ENCODE results near the gene HEY2. TPM values are rescaled to one million over a fixed set of nuclear protein-coding genes. Genes with fewer than 3 reads are reported as not detected.
"Not testable (repeated sequence)": the region's sequence is repeated elsewhere in the genome, so short reads cannot be mapped to it uniquely, and the experiment has no call there.

The HEY2 gene
- total RNA-seq (2014; rRNA removed; shearing (Covaris generic)): 19.3 and 30.4 TPM in 2 replicates

DNA sequence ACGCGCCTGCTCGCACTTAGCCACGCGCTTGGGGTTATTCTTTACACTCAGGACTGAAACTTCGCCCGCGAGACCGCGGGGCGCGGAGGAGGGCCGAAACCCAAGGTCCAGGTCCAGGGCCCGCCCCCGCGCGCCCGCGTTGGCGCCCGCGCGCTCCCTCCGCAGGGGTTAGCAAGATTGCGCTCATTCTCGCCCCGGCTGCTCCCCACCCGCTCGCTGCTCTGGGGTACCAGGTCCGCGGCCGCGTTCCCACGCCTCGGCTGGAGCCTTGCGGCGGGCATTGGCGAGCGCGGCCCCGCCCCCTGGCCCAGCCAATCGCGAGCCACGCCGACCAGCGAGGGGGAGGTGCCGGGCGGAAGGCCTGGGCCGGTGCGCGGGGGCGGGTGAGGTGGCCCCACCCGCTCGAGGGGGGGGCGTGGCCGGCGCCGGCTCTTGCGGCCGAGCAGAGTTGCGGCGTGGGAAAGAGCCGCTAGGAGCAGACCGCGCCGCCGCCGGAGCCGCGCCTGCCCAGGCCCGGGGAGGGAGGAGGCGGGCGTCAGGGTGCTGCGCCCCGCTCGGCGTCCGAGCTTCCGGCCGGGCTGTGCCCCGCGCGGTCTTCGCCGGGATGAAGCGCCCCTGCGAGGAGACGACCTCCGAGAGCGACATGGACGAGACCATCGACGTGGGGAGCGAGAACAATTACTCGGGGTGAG, at the start of gene HEY2:
Gene HEY2, plus strand, starts transcription at position 460 of the 692 bp plus-strand sequence. Its CDS starts 145 bp downstream, at position 605.
- DNase-seq: peak; percentile 97
- Histone ChIP-seq H3K27me3 (ENCODE audit: control insufficient read depth, insufficient read depth, low read length) (peaks cover 14% of the 10 kb centered on the region), H3K4me3 (ENCODE audit: insufficient read depth, low read depth, low read length) (peak within 1 kb of the TSS; percentile 90), H3K36me3 (replicated peaks; ENCODE audit: control insufficient read depth, insufficient read depth, low read length) (no peaks in the 10 kb centered on the region; the same call in 1 of the 2 replicates)

DNA sequence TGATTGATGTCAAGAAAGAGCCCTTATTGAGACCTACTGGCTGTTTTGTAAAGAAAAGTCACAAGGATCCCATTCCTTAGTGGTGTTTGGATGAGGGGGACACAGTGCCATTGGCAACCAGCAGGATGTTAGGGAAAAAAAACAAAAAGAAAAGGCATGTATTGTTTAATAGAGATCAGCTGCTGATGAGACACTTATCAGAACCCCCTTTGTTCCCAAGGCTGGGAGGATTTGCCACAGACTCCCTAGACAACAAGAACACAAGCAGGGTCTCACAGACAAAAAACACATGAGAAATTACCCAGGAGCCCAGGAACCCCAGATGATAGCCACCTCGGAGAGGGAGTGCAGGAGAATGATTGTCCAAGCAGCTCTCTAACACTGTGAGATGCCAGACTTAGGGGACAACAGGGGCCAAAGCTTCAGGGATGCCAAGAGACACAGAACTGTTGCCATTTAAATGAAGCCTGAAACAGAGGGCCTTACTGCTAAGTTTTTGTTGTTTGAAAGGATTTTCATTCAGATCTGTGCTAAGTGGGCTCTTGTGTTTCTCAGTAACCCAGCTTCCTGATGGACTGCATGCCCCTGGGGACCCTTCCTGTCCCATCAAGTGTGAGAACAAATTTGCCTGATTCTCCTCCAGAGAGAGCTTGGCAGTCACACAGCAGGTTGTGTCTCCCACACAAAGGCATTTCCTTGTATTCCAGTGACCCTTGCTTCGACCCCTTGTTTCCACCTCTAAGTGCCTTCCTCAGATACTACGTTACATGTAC, 48.7 kb upstream of the HEY2 start:
- no peak overlapping the region for H3K4me3 ChIP-seq (ENCODE audit: insufficient read depth, low read depth, low read length)
- peak; percentile 4 for DNase-seq
- H3K36me3 ChIP-seq (replicated peaks; ENCODE audit: control insufficient read depth, insufficient read depth, low read length): peaks cover 11% of the 10 kb centered on the region
- no peaks in the 10 kb centered on the region for H3K27me3 ChIP-seq (ENCODE audit: control insufficient read depth, insufficient read depth, low read length)

DNA sequence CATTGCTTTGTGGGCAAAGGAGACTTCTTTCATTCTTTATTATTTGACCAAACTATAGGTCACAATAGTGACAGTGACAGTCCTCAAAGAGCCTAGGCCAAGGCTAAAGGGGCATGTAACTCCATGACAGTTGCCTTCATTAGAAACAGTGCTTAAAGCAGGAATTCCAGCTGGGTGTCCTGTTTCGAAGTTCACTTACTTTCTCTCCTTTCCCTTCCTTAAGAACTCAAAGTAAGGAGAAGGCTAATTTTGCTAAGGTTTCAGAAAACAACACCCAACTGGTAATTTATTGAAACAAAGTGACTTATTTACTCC, 48.1 kb upstream of the HEY2 start:
- Histone ChIP-seq H3K4me3 (ENCODE audit: insufficient read depth, low read depth, low read length) (no peak overlapping the region), H3K27me3 (ENCODE audit: control insufficient read depth, insufficient read depth, low read length) (no peaks in the 10 kb centered on the region), H3K36me3 (replicated peaks; ENCODE audit: control insufficient read depth, insufficient read depth, low read length) (peaks cover 9% of the 10 kb centered on the region)
- no peak for DNase-seq

DNA sequence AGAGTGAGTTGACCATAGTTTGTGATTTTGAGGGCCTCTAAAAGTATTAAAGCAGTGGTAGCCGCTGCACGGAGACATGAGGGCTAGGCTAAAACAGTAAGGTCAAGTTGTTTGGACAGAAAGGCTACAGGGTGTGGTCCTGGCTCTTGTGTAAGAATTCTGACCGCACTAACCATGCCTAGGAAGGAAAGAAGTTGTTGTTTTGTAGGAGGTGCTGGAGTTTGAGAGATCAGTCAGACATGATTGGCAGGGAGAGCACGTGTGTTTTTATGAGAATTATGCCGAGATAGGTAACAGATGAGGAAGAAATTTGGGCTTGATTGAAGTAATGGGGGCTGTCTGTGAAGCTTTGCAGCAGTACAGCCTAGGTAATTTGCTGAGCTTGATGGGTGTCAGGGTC, 45.5 kb upstream of the HEY2 start:
- H3K4me3 ChIP-seq (ENCODE audit: insufficient read depth, low read depth, low read length): peak overlapping the region; percentile 30
- H3K27me3 ChIP-seq (ENCODE audit: control insufficient read depth, insufficient read depth, low read length); H3K36me3 ChIP-seq (replicated peaks; ENCODE audit: control insufficient read depth, insufficient read depth, low read length); DNase-seq: not testable (repeated sequence)

DNA sequence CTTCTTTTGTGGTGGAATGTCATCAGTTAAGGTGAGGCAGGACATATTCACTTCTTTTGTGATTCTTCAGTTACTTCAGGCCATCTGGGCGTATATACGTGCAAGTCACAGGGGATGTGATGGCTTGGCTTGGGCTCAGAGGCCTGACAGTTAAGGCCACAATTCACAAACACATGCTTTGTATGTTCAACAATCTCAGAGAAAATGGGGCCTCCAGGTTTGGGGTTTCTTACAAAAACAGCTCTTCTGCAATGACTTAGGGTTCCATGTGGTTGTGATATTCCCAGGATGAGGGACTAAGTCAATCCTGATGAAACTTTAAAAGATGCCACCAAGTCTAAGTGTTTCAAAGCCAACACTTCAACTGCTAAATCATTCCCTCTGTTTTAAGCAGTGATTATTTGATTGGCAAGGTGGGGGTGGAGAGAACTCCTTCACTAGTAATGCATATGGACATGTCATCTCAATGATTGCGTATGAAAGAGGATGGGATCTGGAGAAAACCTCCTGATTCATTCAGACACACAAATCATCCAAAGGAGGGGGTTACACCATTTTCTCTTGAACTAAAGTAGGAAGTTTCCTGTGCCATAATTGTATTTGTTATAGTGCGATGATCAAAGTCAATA, 41.7 kb upstream of the HEY2 start:
- peaks cover 3% of the 10 kb centered on the region for H3K36me3 ChIP-seq (replicated peaks; ENCODE audit: control insufficient read depth, insufficient read depth, low read length)
- no peak for DNase-seq
- no peak overlapping the region for H3K4me3 ChIP-seq (ENCODE audit: insufficient read depth, low read depth, low read length)
- H3K27me3 ChIP-seq (ENCODE audit: control insufficient read depth, insufficient read depth, low read length): no peaks in the 10 kb centered on the region

DNA sequence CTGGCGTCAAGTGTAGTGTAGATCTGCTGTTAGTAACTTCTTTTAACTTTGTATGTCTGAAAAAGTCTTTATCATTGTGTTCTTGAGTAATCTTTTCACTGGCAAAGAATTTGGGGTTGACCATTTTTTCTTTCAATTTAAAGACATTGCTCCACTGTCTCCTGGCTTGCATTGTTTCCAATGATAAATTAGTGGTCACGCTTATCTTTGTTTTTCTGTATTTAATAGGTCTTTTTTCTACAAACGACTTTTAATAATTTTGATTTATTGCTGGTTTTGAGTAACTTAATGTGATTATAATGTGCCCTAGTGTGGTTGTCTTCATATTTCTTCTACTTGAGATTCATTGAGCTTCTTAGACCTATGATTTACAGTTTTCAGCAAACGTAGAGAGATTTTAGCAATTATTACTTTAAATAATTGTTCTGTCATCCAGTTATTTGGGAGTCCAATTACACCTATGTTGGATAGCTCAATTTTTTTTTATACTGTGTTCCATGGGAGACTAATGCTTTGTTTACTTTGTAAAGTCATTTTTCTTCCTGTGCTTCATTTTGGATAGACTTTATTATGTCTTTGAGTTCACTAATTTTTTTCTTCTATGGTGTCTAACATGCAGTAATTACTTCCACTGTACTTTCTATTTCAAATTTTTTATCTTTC, 38.3 kb upstream of the HEY2 start:
- no peak for DNase-seq
- no peaks in the 10 kb centered on the region for H3K27me3 ChIP-seq (ENCODE audit: control insufficient read depth, insufficient read depth, low read length)
- no peaks in the 10 kb centered on the region; the same call in 1 of the 2 replicates for H3K36me3 ChIP-seq (replicated peaks; ENCODE audit: control insufficient read depth, insufficient read depth, low read length)
- no peak overlapping the region for H3K4me3 ChIP-seq (ENCODE audit: insufficient read depth, low read depth, low read length)

DNA sequence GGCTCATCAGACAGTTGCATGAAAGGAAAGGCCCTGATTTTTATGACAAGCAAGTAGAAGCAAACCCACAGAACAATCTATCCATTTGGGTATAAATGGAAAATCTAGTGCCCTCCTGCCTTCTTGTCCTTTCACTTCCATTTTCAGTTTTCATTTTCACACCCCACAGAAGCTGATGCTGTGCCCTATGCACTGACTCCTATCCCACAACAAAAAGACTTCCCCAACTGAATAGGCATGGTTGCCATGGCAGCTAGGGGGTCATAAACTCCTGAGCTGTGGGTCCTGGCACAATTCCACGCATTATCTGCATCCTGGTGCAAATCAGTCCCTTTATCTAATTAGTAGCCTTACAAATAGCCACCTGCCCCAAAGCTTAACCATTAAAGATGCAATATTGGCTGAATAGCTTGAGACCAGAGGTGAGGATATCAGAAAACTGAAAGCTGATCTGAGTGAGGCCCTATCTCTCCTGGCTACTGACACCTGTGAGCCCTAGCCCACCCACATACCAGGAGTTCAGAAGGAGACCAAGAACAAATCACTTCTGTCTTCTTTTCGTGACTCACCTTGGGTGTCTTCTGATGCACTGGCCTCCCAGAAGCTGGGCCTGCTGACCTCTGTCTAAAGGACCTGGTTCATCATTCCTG, 34.9 kb upstream of the HEY2 start:
- Histone ChIP-seq H3K36me3 (replicated peaks; ENCODE audit: control insufficient read depth, insufficient read depth, low read length) (no peaks in the 10 kb centered on the region), H3K4me3 (ENCODE audit: insufficient read depth, low read depth, low read length) (no peak overlapping the region), H3K27me3 (ENCODE audit: control insufficient read depth, insufficient read depth, low read length) (no peaks in the 10 kb centered on the region)
- no peak for DNase-seq

DNA sequence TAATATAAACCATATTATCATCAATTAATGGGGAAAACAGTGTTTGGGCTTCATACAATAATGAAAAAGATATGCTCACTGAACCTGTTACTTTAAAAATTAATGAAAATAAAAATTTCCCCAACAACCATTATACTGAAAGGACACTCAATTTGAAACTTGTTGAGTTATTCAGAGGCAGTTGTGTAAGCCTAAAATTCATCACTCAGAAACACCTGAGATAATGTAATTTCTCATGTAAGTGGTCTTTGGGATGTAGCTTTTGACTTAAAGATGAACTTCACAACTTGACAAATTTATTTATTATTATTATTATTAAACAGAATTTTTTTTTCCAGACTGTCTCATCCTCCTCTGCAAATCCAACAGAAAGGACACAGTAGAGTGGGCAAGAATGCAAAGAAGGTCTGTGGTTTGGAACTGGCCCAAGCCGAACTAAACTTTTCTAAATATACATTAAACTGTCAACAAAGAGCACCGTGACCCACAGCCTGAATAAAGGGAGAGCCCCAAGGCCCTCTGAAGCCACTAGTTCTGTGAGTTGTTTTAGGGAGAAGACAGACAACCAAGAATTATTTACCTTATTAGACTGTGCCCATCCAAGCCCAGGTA, 32.2 kb upstream of the HEY2 start:
- H3K36me3 ChIP-seq (replicated peaks; ENCODE audit: control insufficient read depth, insufficient read depth, low read length): no peaks in the 10 kb centered on the region
- no peak overlapping the region for H3K4me3 ChIP-seq (ENCODE audit: insufficient read depth, low read depth, low read length)

DNA sequence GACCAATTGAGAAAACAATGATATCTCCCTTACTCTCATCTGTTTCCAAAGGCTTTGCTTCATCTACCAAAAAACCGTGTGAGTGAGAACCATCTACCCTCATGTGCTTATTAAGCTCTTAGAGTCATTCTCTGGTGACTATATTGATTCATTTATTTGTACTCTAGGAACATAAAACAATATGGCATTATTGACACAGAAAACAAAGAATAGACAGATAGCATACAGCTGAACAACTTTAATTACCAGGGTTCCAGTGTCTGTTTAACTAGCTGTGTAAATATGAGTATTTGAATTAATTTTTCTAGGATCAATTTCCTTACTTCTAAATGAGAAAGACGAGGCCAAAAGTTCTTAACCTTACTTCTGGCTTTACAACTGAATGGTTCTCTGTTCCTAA, 31.3 kb upstream of the HEY2 start:
- DNase-seq: no peak
- Histone ChIP-seq H3K36me3 (replicated peaks; ENCODE audit: control insufficient read depth, insufficient read depth, low read length) (no peaks in the 10 kb centered on the region), H3K4me3 (ENCODE audit: insufficient read depth, low read depth, low read length) (no peak overlapping the region), H3K27me3 (ENCODE audit: control insufficient read depth, insufficient read depth, low read length) (no peaks in the 10 kb centered on the region)

More for the DNA sequence above, 32.2 kb upstream of the HEY2 start:
- H3K27me3 ChIP-seq (ENCODE audit: control insufficient read depth, insufficient read depth, low read length): no peaks in the 10 kb centered on the region
- DNase-seq: no peak

DNA sequence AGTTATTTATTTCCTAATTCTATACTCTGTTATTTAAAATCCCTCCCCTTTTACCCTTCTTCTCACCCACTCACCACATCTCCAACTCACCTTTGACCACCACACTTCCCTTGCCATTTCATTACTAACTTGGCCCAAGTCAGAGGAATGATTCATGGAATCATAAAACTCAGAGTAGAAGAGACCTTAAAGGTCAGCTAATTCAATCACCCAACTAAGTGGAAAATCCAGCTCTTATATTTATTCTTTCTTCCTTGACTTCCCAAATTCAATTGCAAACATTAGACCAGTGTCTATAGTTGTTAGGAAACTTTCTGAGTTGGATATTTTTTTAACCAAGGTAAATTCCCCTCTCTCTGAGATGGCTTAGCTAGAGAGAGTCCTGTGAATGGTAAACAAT, 26.5 kb upstream of the HEY2 start:
- no peak overlapping the region for H3K4me3 ChIP-seq (ENCODE audit: insufficient read depth, low read depth, low read length)
- H3K36me3 ChIP-seq (replicated peaks; ENCODE audit: control insufficient read depth, insufficient read depth, low read length): no peaks in the 10 kb centered on the region
- DNase-seq: no peak
- no peaks in the 10 kb centered on the region for H3K27me3 ChIP-seq (ENCODE audit: control insufficient read depth, insufficient read depth, low read length)

DNA sequence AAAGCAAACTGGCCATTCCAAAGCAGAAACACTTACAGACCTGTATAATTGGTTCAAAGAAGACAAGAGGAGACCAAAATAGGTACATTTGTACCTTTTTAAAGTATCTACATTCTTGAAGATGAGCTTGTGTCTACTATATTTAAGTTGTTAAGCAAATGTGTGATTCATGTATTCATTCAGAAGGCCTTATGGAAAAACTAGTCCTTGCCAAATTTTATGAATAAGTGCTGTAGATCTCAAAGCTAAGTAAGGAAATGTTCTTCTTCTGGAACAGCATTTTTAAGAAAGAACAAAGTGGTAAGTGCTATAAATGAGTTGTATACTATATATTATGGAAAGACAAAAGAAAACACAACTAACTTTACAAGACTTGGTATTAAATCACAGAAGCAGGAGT, 22.2 kb upstream of the HEY2 start:
- no peaks in the 10 kb centered on the region for H3K36me3 ChIP-seq (replicated peaks; ENCODE audit: control insufficient read depth, insufficient read depth, low read length)
- DNase-seq: no peak
- H3K27me3 ChIP-seq (ENCODE audit: control insufficient read depth, insufficient read depth, low read length): no peaks in the 10 kb centered on the region
- H3K4me3 ChIP-seq (ENCODE audit: insufficient read depth, low read depth, low read length): no peak overlapping the region

DNA sequence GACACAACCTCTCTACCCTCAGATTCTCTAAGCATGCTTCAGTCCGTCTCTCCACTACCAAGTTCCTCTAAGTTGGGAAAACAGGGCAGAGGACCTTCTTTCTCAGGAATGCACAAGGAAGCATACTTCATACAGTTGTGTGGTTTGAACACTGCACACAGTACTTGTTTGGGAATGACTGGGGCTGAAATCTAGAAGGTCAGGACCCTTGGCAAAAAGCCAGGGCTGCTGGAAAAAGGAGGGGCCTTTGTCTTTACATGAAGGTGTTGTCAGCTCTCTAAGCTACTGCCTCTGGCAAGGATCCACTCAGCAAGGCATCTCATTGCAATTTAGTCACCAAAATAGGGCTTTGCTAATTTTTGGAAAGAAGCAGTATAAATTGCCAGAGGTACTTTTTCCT, 20.7 kb upstream of the HEY2 start:
- no peaks in the 10 kb centered on the region for H3K36me3 ChIP-seq (replicated peaks; ENCODE audit: control insufficient read depth, insufficient read depth, low read length)
- no peaks in the 10 kb centered on the region for H3K27me3 ChIP-seq (ENCODE audit: control insufficient read depth, insufficient read depth, low read length)
- no peak overlapping the region for H3K4me3 ChIP-seq (ENCODE audit: insufficient read depth, low read depth, low read length)
- no peak for DNase-seq

DNA sequence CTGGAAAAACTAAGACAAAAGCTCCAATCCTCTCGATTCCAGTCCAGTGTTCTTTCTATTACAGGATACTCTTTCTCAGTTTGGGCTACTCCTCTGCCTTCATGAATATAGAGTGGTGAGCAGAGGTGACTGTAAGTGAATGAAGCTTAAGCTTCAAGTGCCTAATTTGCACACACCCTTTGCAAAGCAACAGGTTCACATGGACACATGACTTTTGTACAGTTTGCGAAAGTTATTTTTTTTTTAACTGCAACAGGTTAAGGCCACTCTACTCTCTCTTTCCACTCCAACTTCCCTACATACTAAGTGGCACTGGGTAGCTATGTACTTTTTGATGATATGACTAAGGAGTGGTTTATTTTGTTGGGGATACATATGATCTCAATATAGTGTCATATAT, 19.4 kb upstream of the HEY2 start:
- Histone ChIP-seq H3K36me3 (replicated peaks; ENCODE audit: control insufficient read depth, insufficient read depth, low read length) (no peaks in the 10 kb centered on the region), H3K27me3 (ENCODE audit: control insufficient read depth, insufficient read depth, low read length) (no peaks in the 10 kb centered on the region), H3K4me3 (ENCODE audit: insufficient read depth, low read depth, low read length) (no peak overlapping the region)
- DNase-seq: no peak

DNA sequence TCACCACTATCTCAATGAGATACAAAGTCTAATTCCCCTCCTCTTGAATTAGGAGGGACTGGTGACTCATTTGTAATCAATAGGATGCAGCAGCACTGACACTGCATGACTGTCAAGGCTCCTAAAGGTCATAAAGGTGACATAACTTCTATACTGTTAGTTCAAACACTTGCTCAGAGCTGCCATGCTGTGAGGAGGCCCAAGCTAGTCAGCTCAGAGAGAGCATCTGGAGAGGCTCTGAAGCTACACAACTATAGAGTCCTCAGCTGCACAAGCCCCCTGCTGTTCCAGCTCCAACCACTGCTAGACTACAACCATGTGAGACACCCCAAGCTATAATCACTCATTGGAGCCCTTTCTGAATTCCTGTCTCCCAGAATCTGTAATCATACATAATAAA, 17.0 kb upstream of the HEY2 start:
- no peaks in the 10 kb centered on the region for H3K36me3 ChIP-seq (replicated peaks; ENCODE audit: control insufficient read depth, insufficient read depth, low read length)
- H3K4me3 ChIP-seq (ENCODE audit: insufficient read depth, low read depth, low read length): no peak overlapping the region
- H3K27me3 ChIP-seq (ENCODE audit: control insufficient read depth, insufficient read depth, low read length): no peaks in the 10 kb centered on the region
- DNase-seq: no peak

All from H7 (cell line).